Stimulated activated CD4-positive, alpha-beta T cell treated with anti-CD3 and anti-CD28 coated beads, Interleukin-4, amount 100 ng/mL, for 1 hour (primary cell): ENCODE results near the gene CDC20.
"Not testable (repeated sequence)": the region's sequence is repeated elsewhere in the genome, so short reads cannot be mapped to it uniquely, and the experiment has no call there.

Experiments used
- DNase-seq: peaks from one replicate; pipeline ENCODE4 v3.0.0-alpha.2; 2020

CDC20 gene

DNA sequence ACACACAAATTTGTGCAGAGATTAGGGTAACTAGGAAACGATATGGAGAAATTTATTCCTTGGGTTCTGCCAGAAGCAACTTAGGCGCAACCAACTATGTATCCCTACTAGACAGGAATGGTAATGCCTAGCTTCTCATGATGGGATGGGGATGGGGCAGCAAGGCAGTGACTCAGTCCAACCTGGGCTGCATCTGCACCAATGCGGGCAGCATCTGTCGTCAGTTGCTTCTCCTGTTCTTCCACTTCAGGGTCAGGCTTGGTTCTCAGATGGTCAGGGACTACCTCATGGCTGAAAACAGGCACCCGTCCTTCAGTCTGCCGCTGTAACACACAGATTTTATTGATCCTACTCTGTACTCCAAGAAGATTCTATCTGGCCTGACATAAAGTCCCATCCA is 27.9 kb downstream of the CDC20 start:
- no peak for DNase-seq

DNA sequence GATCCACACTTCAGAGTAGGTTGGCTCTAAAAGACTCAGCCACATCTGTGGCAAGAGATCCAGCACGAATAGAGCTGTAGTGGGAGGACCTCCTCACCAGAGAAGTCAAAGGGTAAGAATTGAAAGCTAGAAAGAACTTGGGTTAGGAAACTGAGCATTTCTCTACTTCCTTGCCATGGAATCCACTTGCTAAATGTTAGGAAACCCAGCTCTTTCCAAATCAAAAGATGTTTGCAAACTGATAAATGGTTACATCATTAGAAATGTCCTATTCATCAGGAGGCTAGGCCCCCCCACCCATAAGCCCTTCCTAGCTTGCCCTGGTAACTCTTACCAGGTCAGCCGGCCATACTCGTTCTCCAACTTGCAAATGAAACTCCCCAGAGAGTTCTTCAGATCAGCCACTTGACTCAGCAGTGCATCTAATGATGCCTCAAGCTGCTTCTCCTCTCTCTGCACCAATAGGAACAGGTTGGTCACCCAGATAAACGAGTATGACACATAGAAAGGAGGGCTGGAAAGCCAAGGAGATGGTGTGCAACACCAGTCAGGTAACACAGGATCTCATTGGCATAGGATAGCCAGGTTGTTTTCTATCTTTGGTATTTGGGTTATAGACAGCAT is 29.3 kb downstream of the CDC20 start:
- DNase-seq: no peak

DNA sequence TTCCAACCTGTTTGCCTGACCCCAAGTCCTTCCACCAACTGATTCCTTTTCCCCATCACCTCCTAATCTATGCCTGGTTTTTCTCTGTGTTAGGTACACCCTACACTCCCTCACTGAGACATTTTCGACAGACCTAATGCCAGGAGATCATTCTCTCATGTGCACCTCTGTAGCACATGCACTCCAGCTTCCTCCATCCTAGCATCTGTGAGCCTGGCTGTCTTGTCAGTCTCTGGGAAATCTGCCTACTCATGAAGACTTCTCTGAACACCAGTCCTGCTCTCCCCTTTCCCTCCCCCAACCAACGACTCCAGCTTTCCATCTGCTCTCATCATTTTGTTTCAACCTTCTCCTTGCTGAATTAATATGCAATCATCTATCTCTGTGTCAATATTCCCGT is 29.8 kb downstream of the CDC20 start:
- no peak for DNase-seq

DNA sequence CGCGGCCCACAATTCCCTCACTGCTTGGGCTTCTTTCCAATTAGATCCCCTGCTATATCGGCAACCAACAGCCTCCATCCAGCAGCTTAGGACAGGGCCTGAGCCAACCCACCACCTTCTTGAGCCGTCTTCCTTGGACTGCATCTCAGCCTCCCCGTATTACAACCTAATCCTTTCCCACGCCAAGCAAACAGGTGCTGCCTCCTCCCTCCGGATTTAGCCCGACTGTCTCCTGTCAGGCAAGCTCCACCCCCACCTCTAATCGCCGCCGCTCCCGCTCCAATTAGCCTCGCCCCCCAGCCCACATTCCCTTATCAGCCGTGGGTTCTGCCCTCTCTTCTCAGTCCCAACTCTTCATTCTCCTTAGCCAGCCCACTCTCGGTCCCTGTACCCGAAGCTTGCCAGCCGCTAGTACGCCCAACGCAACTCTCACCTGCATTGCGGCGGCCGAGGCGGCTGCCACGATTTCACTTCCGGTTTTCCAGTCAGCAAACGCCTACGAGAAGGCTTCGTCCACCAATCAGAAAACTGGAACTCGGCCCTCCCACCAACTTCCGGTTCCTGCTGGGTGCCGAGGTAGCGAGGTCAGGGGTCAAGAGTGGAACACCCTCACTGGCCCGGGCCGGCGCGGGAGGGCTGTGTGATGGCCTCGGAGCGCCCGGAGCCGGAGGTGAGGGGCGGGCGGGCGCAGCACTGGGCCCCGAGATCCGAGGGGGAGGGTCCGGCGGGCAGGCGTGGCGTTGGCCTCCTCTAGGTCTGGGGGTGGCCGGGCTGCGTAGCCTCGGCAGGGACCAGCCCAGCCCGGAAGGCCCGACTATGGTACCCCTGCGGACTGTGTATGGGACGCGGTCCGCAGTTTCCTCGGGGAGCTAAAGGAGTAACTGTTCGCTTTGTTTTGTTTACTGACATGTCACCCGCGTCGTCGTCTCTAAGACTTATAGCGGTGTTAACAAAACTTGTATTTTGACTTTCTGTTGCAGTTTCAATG is 30.8 kb downstream of the CDC20 start, which contains the start of the genes MED8 and SZT2:
Gene MED8 (minus strand): TSS at position 475 of the 988 bp plus-strand sequence. CDS start 36 bp downstream, at position 439.
Gene SZT2 (plus strand): TSS at position 574 of the 988 bp plus-strand sequence. CDS start 70 bp downstream, at position 644.
- DNase-seq: peak; percentile 89

DNA sequence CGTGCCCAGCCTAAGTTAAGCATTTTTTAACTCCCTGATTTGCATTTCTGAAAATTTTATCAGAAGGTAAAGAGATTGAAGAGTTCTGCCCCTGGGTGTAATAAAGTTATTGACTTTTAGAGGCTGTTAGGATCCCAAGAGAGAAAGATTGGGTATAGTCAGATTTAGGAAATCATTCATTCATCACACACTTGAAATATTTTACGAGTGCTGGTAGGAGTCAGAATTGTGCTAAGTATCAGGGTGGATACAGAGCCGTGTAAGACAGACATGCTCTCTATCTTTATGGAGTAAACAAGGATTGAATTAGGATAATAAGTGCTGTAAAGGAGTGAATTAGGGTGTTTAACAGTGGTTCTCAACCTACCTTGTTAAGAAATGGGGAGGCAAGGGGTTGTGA is 33.9 kb downstream of the CDC20 start:
- no peak for DNase-seq

DNA sequence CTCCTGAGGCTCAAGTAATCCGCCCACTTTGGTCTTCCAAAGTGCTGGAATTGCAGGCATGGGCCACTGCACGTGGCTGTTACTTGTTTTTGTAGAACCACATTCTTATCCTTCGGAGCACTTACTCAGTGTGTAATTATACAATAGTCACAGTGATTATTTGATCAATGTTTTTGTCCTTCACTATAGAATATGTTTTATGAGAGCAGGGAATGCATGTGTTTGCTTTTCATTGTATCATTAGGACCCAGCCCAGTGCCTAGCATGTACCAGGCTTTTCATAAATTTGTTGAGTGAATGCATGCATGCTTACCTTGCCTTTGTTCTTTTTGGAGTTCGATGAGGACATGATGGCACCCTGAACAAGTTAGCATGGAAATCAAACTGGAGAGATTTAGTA is 36.7 kb downstream of the CDC20 start:
- DNase-seq: no peak

DNA sequence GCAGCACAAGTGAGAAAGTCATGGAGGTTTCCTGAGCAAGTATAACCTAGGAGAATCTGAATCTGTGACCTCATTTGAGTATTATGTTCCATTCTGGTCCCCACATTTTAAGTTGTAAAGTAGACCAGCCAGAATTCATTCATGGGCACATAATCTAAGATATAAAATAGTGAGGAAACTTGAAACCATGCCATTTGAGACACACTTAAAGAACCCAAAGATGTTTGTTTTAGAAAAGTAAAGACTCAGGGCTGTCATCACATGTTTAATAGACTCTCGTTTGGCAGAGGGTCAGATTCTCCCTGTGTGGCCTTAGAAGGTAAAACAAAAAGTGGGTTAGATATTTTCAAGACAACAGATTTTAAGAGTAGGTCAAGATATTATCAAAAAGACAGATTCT is 37.3 kb downstream of the CDC20 start:
- DNase-seq: no peak

DNA sequence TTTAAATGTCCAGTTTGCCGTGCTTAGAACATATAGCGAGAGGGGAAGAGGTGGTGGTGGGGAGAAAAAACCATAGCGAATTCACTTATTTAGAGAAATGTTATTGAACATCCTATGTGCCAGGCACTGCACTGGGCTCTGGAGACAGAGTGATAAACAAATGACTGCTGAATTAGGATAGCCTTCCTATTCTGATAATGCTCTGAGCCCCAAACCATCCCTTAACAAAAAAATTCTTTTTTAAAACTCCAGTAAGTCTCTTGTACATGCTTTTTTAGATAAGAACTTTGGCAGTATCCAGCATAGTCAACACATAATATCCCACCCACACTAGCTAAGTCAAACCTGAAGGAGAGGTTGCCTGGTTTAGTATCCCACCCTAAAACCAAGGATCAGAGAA is 39.4 kb downstream of the CDC20 start:
- DNase-seq: no peak

DNA sequence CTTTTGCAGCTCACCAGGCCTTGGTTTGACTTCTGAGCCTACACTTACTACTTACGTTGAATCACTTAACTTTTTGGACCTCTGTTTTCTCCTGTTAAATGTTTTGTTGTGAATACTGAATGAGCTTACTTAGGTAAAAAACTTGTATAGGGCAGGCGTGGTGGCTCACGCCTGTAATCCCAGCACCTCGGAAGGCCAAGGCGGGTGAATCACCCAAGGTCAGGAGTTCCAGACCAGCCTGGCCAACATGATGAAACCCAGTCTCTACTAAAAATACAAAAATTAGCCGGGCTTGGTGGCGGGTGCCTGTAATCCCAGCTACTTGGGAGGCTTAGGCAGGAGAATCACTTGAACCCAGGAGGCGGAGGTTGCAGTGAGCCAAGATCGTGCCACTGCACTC is 41.7 kb downstream of the CDC20 start:
- DNase-seq: not testable (repeated sequence)

DNA sequence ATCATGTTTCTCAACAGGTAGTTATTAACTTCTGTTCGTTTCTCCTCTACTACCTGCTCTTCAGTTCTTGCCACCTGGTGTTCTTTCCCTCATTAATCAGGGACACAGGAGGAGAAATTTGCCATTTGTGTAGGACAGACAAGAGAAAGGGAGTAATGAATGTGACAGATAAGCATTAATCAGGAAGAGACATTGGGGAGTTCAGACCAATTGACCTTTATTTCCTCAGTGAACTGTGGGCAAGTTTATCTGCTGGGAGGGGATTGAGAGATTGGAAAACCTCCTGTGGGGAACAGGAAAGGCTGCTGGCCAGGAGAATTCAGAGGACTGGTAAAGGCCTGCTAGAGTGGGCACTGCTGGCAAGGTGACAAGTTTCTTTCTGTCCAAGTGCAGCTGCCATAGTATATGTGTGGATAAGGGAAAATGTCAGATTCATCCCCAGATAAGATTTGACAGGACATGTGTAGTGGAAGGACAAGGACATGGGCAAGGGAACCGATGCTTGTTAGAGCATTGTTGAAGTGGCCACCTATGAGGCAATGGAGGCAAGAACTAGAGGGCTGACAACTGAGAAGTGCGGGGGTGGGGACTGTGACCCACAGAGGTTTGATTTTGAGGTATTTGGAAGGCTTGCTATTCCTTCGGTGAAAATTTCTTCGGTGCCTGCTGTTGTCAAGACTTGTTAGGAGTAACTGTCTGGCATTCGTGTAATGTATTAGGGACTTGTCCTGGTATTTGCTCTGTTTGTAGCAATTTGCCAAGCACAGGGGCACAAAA is 43.5 kb downstream of the CDC20 start:
- no peak for DNase-seq

DNA sequence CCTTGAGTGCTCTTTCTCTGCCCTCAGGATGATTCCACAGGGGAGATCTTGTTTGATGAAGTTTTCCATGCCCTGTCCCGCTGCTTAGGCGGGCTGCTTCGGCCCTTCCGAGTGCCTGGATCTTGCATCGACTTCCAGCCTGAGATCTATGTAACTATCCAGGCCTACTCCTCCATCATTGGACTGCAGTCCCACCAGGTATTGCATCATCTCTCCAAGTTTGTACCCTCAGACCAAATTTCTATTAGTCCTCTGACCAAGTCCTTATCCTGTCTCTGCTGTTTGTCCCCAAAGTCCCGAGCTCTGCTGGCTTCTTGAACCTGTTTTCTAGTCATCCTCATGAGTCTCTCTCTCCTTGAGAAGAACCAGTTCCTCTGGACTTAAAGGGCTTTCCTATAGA is 45.6 kb downstream of the CDC20 start:
- no peak for DNase-seq

DNA sequence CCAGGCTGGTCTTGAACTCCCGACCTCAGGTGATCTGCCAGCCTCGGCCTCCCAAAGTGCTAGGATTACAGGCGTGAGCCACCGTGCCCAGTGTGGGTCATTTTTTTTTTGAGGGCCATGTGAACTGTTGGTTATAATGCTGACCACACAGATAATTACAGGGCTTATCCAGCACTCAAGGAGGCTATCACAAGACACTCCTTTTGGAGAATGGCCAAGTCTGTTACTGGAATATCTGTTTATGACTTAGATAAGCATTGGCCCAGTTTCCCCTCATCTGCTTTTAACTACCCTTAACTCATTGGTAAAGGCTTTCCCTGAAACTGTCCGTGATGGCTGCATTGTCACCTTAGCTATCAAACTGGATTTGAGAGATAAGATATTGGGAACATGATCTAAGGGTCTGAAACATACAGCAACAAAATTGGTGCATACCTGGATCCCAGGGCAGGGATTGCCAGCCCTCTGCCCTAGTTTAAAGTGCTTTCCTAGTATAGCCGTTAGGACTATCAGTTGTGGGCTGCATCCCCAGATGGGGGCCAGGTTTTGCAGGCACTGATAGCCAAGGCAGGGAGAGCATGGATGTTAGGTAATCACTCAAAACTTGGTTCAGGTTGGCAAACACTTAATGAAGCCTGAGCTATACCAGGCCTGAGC is 46.6 kb downstream of the CDC20 start:
- DNase-seq: no peak

DNA sequence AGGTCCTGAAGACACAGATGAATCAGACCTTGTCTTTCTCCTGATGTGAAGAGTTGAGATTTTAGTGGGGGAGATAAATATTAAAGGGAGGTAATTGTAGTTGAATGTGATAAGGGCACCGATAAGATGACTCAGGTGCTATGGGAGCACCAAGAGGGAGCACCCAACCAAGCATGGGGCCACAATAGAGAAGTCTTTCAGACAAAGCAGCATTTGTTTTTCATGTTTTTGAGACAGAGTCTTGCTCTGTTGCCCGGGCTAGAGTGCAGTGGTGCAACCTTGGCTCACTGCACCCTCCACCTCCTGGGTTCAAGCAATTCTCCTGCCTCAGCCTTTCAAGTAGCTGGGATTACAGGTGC is 47.1 kb downstream of the CDC20 start:
- no peak for DNase-seq

DNA sequence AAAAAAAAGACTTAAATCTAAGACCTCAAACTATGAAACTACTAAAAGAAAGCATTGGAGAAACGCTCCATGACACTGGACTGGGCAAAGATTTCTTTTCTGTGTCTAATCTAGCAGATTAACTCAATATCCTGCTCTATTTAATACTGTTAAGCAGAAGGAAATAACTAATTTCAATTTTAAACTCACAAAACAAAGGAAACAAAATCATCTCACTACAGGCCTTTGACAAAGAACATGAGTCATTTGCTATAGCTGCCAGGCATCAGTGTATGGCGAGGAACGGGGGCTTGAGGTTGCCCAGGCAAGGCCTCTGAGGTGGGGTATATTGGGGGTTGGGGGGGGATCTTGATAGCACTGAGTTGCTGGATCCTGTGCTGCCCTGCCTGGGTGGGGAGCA is 51.8 kb downstream of the CDC20 start:
- DNase-seq: no peak
